A673 (cell line): Measurements from ENCODE around the gene ASB6. TPM values are rescaled to one million over a fixed set of nuclear protein-coding genes. Genes with fewer than 3 reads are reported as not detected.

Source experiments
- BruUV-seq: library from RNA; stranded (reverse); fragments of 400-500 nt; replicated peaks from 2 replicates; lab custom pipeline; 2021; lab: Mats Ljungman, UMichigan
- CTCF ChIA-PET: fragments of 300-600 bp; sonication (Branson Sonifier 250); formaldehyde crosslinking; loops from one replicate; lab custom pipeline; 2022; ENCODE audit warnings: antibody characterized with exemption; lab: Charles Lee
- POLR2A ChIA-PET: fragments of 300-600 bp; sonication (Branson Sonifier 250); formaldehyde crosslinking; loops from one replicate; lab custom pipeline; 2022; ENCODE audit warnings: antibody characterized with exemption; ENCODE audit not compliant: low non-redundant PET; lab: Charles Lee
- DNase-seq: peaks from one replicate; pipeline ENCODE4 v3.0.0-alpha.2; 2015; ENCODE audit warnings: low spot score
- H3K27ac ChIP-seq: fragments of 200-600 bp; sonication (generic); 2 replicates; pipeline ENCODE4 v1.5.1; 2016; ENCODE audit warnings: mixed run types, low read depth, mild to moderate bottlenecking, mixed read lengths, antibody characterized with exemption, low read length; ENCODE audit not compliant: poor library complexity, severe bottlenecking
- H3K27me3 ChIP-seq: fragments of 200-600 bp; sonication (generic); replicated peaks from 2 replicates; pipeline ENCODE4 v1.6.1; 2017; ENCODE audit warnings: mixed run types, low read depth, mild to moderate bottlenecking, mixed read lengths, antibody characterized with exemption, low read length; ENCODE audit not compliant: insufficient read depth, poor library complexity
- H3K36me3 ChIP-seq: fragments of 200-600 bp; sonication (generic); 2 replicates; pipeline ENCODE4 v1.6.1; 2016; ENCODE audit warnings: mixed run types, mild to moderate bottlenecking, mixed read lengths, antibody characterized with exemption, low read length; ENCODE audit not compliant: insufficient read depth, poor library complexity, severe bottlenecking
- H3K4me1 ChIP-seq: fragments of 200-600 bp; sonication (generic); 2 replicates; pipeline ENCODE4 v1.6.1; 2017; ENCODE audit warnings: mixed run types, mild to moderate bottlenecking, mixed read lengths, antibody characterized with exemption, low read length; ENCODE audit not compliant: insufficient read depth, poor library complexity, severe bottlenecking
- H3K4me3 ChIP-seq: fragments of 200-600 bp; sonication (generic); 2 replicates; pipeline ENCODE4 v1.5.1; 2016; ENCODE audit warnings: low read depth, mixed run types, mild to moderate bottlenecking, mixed read lengths, low read length; ENCODE audit not compliant: poor library complexity, severe bottlenecking
- H3K9me3 ChIP-seq: fragments of 200-600 bp; sonication (generic); 2 replicates; pipeline ENCODE4 v1.6.1; 2016; ENCODE audit warnings: mixed run types, low read depth, mild to moderate bottlenecking, mixed read lengths, antibody characterized with exemption, low read length; ENCODE audit not compliant: poor library complexity, severe bottlenecking
- CTCF ChIP-seq: fragments of 300-800, 200-600 bp; sonication (generic); conservative IDR thresholded peaks from 2 replicates; pipeline ENCODE4 v1.5.1; 2017; ENCODE audit warnings: low read depth, mild to moderate bottlenecking, antibody characterized with exemption, low read length, moderate library complexity, mixed read lengths
- EZH2 ChIP-seq: fragments of 200-600 bp; sonication (generic); IDR thresholded peaks from 2 replicates; pipeline ENCODE4 v1.6.1; 2017; ENCODE audit warnings: borderline replicate concordance, low read depth, mild to moderate bottlenecking, mixed read lengths, antibody characterized with exemption, low read length; ENCODE audit not compliant: poor library complexity, severe bottlenecking
- intact Hi-C: fragments of 100-400 bp; cut with micrococcal nuclease; formaldehyde crosslinking; loops from one replicate; pipeline ENCODE4 v1.10.0; 2022; ENCODE audit not compliant: unreplicated experiment
- total RNA-seq: library from RNA; stranded (reverse); gene quantifications from 2 replicates; pipeline ENCODE4 v1.2.3, GENCODE V29; 2021

Gene ASB6
- total RNA-seq, 1 experiment from 2014 or later: 36.5 TPM

DNA sequence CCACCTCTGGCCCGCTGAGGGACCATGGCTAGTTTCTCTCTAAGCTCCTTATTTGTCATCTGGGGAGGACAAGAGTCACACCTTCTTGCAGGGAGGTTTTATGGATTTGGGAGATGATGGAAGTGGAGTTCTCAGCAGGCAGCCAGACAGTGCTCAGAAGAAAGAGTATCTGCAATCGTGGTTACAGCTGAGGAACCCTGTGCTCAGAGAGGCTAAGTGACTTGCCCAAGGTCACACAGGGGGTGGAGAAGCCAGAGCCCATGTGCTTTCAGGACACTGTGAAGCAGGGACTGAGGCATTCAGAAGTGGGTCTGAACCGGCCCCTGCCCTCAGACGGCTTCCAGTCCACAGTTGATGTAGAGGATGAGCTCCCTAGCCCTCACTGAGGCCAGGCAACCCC lies 34.3 kb upstream of the ASB6 start:
- Histone ChIP-seq H3K9me3 (no peaks in the 10 kb centered on the region), H3K36me3 (no peaks in the 10 kb centered on the region), H3K4me3 (no peak overlapping the region), H3K27me3 (no peaks in the 10 kb centered on the region), H3K4me1 (peaks cover 4% of the 10 kb centered on the region), H3K27ac (no peak overlapping the region)
- DNase-seq: no peak
- BruUV-seq: no TSS peak
- TF ChIP-seq CTCF (no peak), EZH2 (no peak)
- POLR2A ChIA-PET: no interaction called here
- intact Hi-C loops: no loop called here
- CTCF ChIA-PET: no interaction called here

GRCh38 chr9:129675620-129676019 lies 33.7 kb upstream of the ASB6 start:
- CTCF ChIA-PET: no interaction called here
- Histone ChIP-seq H3K27me3 (no peaks in the 10 kb centered on the region), H3K4me3 (no peak overlapping the region), H3K9me3 (no peaks in the 10 kb centered on the region), H3K36me3 (no peaks in the 10 kb centered on the region), H3K4me1 (peaks cover 10% of the 10 kb centered on the region), H3K27ac (no peak overlapping the region)
- BruUV-seq: no TSS peak
- no peak for TF ChIP-seq EZH2
- TF ChIP-seq CTCF: no peak
- POLR2A ChIA-PET: no interaction called here
- DNase-seq: no peak
- intact Hi-C loops: no loop called here

DNA sequence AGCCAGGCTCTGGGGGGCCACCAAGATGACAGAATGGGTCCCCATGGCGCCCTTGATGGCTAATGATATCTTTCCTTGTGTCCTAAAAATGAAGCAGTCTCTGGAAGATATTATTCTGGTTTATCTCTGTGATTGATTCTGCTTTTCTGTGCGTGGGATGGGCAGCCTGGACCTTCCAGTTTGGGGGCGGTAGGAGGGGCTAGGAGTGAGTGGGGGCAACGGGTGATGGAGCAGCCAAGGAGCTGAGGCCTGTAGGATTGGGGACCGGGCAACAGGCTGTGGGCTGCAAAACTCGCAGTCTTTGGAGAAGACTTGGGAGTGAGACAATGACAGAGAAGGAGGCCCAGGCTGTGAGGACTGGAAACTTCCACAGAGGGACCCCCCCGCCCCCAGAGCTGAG lies 32.3 kb upstream of the ASB6 start:
- BruUV-seq: no TSS peak
- Histone ChIP-seq H3K27me3 (no peaks in the 10 kb centered on the region), H3K27ac (no peak overlapping the region), H3K4me3 (no peak overlapping the region), H3K36me3 (no peaks in the 10 kb centered on the region), H3K4me1 (peaks cover 24% of the 10 kb centered on the region), H3K9me3 (no peaks in the 10 kb centered on the region)
- no peak for DNase-seq
- TF ChIP-seq CTCF (no peak), EZH2 (no peak)
- intact Hi-C loops: no loop called here
- POLR2A ChIA-PET: no interaction called here
- CTCF ChIA-PET: no interaction called here
